Stimulated activated CD8-positive, alpha-beta memory T cell treated with anti-CD3 and anti-CD28 coated beads, Interleukin-7, amount 100 ng/mL, for 4 hours (primary cell): Measurements from ENCODE around the gene SRPK2.

Source experiments
- DNase-seq, 2 donors: peaks; one replicate each; pipeline ENCODE4 v3.0.0-alpha.2; 2020; ENCODE audit warnings: low read depth in 2 of 2

SRPK2 gene

GRCh38 chr7:105137898-105138297 lies 250.8 kb downstream of the SRPK2 start:
- DNase-seq, result no peak

DNA sequence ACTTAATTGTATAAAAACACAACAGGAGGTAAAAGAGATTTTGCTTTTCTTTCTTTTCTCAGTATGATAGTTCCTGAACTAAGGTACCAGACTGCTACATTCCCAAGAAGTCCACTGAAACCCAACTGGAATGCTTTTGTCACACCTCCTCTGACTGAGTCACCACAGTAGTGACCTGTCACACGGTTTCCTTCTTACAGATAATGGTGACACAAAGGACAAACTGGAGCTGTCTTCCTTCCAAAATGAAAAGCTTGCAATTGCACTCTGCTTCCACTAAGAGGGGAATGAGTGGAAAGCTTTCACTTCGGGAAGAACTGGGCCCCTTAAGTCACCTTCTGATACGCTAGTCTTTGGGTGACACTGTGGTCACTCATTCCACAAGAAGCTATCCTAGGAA lies 252.5 kb downstream of the SRPK2 start:
- no peak for DNase-seq

DNA sequence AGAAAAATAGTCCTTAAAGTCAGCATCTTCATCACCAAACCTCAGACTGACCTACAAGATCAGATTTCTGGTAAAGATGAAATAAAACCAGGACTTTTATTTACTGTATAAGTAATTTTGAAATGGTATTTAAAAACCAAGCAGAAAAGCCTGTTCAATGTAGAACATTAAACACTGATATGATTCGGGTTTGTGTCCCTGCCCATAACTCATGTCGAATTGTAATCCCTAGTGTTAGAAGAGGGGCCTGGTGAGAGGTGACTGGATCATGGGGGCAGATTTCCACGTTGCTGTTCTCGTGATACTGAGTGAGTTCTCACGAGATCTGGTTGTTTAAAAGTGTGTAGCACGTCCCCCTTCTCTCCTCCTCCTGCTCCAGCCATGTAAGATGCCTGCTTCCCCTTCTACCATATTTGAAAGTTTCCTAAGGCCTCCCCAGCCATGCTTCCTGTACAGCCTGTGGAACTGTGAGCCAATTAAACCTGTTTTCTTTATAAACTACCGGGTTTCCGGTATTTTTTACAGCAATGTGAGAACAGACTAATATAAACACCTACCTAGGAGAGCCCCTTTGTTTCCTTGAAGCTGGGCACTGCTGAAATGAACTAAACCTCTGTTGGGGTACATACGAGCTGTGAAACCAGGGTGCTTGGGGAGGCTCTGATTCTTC lies 254.6 kb downstream of the SRPK2 start:
- DNase-seq, result no peak

DNA sequence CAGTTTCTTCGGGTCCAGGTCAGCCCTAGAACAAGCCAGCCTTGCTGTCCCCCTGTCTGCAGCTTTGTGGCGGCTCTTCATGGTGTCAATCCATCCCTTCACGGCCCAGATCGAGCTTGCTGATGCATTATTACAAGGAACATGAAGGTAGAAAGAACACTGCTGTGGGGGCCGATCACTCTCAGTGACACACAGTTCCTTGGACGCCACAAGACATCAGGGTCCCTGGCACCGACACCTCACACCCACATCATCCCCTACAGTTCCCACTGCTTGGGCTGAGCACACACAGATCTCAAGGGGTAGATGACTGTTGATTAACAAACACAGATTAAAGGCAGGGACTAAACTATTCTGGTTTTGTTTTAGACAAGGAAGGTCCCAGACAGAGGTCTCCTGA lies 255.4 kb downstream of the SRPK2 start:
- no peak for DNase-seq

GRCh38 chr7:105132835-105133234 lies 255.9 kb downstream of the SRPK2 start:
- DNase-seq, result no peak

- DNase-seq, result no peak
Observed at GRCh38 chr7:105132335-105132734, 256.4 kb downstream of the SRPK2 start.

DNA sequence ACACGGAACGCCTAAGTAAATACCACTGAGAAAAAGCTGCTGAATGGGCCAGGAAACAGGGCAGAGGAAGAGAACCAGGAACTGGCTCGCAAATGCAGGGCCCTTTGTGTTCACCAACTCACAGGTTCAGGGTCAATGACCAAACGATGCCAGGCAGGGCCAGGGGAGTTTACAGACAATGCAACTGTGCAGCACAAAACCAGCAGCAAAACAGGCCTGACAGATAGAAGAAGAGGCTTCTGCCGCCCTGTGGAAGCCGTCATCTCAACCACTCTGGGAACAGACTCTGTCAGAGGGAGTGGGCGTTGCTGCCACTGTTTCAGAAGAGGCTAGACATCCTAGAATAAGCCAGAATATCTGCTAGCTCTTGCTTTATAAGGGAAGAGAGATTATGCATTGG lies 256.8 kb downstream of the SRPK2 start:
- no peak for DNase-seq

GRCh38 chr7:105131033-105131656 lies 257.6 kb downstream of the SRPK2 start:
- no peak for DNase-seq

- DNase-seq, result no peak
Observed at GRCh38 chr7:105130580-105130979, 258.1 kb downstream of the SRPK2 start.

- DNase-seq, result no peak
Observed at GRCh38 chr7:105130048-105130447, 258.7 kb downstream of the SRPK2 start.

DNA sequence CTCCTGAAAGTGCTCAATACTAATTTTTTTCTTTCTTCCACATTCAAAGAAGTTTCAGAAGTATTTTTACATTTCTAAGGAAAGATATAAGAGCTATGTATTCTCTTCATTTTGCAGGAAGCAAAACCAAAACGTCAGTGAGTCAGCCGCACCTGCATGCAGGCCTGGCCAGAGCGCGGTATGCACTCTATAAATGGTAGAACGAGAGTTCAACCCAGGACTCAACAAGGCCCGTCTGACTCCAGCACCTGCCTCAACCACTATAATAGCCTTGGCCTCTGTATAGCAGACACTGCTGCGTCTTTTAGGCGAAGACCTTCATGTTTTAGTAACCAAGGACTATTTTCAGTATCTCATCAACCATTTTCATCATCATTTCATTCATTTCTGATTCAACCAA lies 261.5 kb downstream of the SRPK2 start:
- DNase-seq, result no peak

DNA sequence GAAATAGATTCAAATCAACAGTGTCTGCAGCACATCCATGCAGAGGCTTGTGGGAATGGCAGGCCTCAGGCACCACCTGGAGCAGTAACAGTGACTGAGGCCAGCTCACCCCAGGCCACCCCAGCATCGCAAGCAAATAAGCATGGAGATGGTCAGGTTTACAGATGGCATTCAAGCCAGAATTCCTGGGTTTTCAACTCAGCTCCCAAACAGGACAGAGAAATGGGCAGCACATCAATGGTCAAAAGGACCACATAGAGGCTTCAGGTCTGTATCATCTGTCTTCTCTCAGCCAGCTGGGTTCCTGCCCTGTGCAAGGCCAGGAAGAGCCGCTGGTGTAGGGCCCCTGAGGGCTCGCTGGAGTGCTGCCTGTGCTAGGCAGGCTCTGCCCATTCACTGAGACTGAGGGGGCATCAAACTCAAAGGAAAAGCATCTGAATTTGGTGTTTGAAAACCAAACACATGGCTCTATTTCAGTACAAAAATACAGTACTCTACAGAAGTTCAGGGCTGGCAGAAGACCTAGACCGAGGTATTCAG lies 262.2 kb downstream of the SRPK2 start:
- no peak for DNase-seq

DNA sequence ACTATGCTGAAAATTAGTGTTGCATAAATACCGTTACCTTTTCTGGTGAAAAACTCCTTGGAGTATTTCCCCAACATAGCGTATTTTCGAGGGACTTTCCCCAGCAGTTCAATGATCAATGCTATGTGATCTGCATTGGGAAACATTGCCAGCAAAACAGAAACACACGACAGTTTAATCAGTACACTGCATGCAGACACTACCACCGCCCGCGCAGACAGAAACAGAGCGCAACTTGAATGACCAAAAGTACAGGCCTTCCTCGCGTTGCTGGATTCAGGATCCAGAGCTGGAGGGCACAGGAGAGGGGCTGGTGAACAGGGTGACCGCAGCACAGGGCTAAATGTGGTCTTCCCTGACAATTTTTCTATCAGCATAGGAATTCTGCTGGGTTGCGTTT lies 263.0 kb downstream of the SRPK2 start:
- no peak for DNase-seq

DNA sequence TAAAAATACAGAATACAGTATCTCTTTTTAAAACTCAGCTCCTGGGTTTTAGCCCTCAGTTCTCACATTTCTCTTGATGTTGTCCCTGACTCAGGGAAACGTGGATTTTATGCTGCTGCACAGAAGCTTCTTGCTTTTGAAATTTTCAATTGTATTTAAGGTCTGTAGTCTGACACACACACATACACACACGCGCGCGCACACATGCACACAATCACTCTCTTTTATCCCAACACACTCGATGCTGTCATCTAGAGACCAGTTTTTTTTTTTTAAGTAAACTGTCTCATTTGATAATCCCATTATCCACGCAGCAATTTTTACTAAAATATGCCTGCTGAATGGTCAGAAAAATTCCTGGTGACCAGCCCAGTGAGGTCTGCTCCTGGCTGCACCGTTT lies 266.1 kb downstream of the SRPK2 start:
- DNase-seq, result no peak

- DNase-seq, result no peak
Observed at GRCh38 chr7:105118612-105119600, 269.8 kb downstream of the SRPK2 start.

GRCh38 chr7:105112440-105113418 lies 276.0 kb downstream of the SRPK2 start:
- no peak for DNase-seq

- no peak for DNase-seq
Observed at GRCh38 chr7:105107458-105107857, 281.3 kb downstream of the SRPK2 start.

GRCh38 chr7:105106473-105106872 lies 282.2 kb downstream of the SRPK2 start:
- peak in 1 of 2 donors; percentile 52 for DNase-seq

DNA sequence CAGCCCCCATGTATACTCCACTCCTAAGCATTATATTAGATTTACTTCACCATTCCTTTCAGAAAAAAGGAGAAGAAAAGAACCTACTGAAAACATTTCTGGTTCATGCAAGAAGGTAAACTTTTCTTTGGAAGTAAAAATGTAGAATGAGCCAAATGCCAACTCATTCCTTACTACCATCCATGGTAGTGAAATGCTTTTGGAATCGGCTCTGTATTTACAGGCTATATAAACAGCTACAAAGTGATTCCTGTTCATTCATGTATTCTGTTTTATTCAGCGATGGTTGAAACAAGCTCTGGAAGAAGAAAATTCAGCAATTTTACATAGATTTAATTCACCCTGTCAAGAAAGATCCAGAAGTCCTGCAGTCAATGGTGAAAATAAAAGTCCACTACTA lies 283.1 kb downstream of the SRPK2 start:
- no peak for DNase-seq

- DNase-seq, result no peak
Observed at GRCh38 chr7:105102557-105103352, 286.0 kb downstream of the SRPK2 start.
